ENCODE results near the gene FOXF1.

FOXF1 gene

DNA sequence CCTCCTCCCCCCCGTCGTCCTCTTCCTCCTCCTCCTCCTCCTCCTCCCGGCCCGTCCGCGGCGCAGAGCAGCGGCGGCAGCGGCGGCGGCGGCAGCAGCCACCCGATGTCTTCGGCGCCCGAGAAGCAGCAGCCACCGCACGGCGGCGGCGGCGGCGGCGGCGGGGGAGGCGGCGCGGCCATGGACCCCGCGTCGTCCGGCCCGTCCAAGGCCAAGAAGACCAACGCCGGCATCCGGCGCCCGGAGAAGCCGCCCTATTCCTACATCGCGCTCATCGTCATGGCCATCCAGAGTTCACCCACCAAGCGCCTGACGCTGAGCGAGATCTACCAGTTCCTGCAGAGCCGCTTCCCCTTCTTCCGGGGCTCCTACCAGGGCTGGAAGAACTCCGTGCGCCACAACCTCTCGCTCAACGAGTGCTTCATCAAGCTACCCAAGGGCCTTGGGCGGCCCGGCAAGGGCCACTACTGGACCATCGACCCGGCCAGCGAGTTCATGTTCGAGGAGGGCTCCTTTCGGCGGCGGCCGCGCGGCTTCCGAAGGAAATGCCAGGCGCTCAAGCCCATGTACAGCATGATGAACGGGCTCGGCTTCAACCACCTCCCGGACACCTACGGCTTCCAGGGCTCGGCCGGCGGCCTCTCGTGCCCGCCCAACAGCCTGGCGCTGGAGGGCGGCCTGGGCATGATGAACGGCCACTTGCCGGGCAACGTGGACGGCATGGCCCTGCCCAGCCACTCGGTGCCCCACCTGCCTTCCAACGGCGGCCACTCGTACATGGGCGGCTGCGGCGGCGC, at the start of gene FOXF1:
TSS of gene FOXF1 (plus strand) at position 63 of the 797 bp plus-strand sequence. CDS start at position 106, 43 bp downstream.
- no peak for DNase-seq

DNA sequence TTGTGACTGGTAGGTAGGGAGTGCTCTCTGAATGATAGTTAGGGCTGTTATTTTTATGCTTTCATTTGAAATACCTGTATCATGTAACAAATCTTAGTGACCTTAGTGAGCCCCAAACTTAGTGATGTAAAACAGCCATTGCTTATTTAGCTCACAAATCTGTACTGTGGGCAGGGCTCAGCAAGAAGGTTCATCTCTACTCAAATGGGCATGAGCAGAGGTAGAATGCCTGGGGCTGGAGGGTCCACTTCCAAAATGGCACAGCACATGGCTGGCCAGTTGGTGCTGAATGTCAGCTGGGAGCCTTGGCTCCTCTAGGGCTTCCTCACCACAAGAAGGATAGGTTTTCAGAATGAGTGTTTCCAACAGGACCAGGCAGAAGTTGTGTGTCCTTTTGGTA, 49.3 kb upstream of the FOXF1 start:
- no peak for DNase-seq

DNA sequence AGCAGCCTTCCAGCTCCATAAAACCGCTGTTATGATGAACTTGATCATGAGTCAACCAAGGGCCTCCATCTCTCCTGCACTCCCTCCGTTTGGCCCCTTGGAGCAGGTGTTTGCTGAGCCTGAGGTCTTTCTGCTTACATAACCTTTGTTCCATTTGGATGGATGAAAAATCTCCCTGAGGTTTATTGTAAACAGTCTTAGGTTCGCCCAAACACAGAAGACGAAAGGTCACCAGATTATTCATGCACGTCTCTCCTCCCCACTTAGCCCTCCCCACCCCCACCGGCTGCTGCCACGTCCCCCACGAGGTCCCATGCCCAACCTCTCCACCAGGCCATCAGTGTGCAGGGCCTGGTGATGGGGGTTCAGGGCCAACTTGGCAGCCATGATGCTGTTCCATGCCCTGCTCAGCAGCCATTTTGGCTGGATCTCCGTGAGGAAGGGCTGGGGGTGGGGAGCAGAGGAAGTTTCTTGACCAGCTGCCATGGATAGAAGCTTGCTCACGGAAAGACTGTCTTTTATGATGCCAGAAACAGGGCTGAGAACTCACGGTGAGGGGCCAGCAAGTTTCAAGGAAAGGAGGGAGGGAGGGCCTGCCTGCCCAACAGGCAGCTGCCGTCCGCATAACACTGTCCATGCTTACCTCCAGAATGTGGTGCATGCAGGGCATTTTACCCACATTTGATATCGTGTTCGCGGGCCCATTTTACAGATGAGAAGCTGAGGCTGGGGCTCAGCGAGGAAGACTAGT, 47.8 kb upstream of the FOXF1 start:
- no peak for DNase-seq

DNA sequence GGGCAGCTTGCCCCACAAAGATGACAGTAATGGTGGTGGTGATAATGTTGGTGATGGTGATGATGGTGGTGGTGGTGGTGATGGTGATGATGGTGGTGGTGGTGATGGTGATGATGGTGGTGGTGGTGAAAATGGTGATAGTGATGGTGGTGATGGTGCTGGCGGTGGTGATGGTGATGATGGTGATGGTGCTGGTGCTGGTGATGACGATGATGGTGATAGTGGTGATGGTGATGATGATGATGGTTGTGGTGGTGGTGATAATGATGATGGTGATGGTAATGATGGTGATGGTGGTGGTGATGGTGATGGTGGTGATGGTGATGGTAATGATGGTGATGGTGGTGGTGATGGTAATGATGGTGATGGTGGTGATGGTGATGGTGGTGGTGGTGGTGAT, 46.3 kb upstream of the FOXF1 start:
- DNase-seq = no peak

DNA sequence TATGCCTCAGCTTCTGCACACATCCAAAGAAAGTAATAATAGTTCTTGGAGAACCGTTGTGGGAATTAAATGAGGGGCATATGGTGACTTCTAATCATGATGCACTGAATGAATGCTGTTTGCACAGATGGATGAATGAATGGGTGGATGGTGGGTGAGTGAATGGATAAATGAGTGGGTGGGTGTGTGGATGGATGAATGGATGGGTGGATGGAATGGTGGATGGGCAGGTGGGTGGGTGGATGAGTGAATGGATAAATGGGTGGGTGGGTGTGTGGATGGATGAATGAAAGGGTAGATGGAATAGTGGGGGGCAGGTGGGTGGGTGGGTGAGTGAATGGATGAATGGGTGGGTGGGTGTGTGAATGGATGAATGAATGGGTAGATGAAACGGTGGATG, 44.9 kb upstream of the FOXF1 start:
- DNase-seq = no peak

DNA sequence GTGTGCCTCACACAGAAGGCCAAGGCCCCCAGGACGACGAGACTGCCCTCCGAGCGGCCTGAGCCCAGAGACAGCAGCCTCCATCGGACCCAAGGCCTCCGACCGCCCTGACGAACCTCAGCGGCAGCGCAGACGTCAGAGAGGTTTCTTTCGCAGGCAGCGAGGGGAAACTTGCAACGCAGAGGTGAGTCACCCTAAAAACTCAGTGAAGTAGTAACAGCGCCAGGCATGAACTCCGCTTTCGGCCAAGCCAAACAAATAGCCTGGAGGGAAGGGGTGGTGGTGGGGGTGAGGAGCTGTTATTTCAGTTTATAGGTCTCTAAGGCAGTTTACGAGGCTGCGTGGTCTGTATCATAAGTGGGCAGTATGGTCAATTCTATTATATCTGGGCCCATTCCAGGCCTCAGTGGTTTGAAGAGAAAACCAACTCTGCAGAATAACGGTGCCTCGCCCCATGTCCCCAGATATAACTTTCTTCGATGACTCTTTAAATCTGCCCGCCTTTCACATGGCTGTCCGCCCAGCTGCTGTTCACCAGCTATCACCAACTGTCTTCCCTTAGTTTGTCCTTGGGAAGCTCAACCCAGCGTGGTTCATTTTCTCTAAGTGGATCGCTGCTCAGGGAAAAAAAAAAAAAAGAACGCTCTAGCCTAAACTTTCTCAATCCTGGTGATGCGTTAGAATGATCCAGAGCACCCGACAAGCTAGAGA, 43.5 kb upstream of the FOXF1 start:
- DNase-seq = no peak

DNA sequence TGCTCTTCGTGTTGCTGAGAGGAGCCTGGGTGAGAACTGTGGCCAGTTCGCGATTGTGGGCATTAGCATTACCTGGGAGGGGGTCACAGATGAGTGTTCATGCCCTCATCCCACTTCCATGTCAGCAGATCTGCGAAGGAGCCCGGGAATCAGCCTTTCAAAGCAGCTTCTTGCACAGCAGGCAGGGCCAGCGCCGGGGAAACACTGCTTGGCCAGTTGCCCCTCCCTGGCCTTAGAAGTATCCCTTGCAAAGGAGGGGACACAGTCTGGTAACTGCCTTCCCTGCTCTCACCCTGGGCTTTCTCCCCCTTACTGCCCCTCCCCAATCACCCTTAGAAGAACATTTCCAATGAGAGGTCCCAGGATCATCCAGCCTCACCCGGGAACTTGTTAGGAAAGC, 42.8 kb upstream of the FOXF1 start:
- DNase-seq = no peak

DNA sequence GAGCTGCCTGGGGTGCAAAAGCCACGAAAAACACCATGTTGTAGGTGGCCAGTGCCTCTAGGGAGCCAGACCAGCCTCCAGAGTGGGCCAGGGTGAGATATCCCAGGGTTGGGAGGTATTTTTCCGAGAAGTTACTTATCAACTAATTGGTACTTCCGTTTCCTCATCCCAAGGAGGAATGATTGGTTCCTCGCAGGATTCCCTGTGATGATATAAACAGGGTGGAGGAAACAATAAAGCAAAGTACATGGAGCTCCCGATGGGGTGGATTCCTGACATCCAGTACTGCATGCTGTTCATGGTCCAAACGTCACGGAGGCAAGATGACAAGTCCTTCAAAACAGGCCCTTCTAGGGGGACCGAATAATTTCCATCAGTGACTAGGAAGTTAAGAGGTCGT, 39.4 kb upstream of the FOXF1 start:
- no peak for DNase-seq

DNA sequence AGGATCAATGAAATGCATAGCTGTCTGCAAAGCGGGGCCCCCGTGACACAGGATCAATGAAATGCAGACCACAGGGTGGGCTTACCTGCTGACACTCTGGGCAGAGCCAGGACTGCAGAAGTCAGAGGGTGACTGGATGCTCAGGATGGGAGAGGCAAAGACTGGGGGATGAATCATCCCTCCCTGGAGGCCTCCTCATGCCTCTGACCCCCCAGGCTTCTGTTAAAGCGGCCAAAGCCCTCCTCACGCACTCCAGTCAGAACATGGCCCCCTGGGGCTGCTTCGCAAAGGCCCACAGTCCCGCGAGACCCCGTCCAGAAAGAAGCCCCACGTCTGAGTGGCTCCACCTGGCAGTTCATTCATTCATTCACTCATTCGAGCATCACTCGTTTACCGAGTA, 38.4 kb upstream of the FOXF1 start:
- no peak for DNase-seq

DNA sequence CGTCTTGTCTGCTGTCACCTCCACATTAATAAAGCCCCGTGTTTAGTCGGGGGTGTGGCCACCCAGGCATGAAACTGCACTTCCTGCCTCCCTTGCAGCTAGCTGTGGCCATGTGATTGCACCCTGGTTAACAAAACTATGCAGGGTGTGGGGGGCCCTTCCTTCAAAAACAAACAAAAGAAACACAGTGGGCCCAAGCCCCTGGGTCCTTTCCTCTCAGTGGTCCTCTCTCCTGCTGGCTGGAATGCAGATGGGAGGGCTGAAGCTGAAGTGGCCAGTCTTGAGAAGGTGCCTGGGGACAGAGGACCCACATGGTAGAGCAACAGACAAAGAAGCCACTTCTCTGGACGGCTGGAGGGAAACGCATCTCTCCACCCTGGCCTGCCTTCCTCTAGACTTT, 38.0 kb upstream of the FOXF1 start:
- DNase-seq = no peak

DNA sequence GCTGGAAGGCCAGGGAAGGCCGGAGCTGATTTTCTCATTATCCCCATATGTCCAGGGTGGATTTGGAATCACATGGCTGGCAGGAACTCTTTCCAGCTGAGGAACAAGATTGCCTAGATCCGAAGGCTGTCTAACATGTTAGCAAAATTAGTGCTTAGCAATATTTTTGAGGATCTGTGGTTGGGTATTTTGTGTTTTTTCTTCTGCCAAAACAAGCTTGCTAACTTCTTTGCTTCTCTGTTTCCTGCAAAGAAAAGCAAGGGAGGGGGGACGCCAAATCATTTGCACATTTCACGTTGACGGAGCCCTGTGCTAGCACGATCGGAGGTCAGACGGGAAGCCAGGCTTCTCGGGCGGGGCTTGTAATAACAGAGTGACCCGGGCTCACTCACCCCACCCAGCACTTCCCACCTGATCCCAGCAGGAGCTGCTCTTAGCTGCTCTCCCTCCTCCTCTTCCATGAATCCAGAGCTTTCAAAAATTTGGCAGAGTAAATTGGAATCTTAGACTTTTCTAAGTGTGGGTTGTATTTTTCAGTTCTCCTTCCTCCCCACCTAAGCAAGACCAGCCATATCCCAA, 33.3 kb upstream of the FOXF1 start:
- no peak for DNase-seq

DNA sequence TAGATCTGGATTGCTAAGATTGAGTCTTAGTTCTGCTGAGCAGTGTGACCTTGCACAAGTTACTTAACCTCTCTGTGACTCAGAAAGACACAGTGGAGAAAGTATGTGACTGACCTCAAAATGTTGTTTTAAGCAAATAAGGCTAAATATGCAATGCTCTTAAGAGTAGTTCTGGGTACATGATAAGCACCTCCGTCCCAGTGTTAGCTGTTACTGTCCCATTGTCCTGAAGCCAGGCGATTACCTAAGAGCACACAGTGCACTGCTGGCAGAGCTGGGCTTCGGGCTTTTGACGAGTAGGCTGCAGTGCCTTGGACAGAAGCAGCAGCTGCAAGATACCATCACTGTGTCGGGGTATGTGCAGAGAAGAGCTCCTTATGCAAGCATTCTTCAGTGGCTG, 32.7 kb upstream of the FOXF1 start:
- no peak for DNase-seq

DNA sequence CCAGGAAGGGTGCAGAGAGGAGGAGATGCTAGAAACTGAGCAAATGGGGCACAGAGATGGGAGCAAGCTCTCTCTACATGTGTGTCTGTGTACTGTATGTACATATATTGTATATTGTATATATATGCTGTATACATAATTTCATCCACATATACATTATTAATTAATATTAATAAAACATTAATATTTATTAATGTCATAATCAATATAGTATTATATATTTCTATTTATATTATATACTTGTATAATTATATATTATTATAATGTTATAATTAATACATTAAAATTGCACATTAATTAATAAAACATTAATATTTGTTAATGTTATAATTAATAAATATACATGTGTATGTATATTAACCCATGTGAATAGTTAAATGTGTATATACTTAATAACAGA, 31.5 kb upstream of the FOXF1 start:
- DNase-seq = no peak

DNA sequence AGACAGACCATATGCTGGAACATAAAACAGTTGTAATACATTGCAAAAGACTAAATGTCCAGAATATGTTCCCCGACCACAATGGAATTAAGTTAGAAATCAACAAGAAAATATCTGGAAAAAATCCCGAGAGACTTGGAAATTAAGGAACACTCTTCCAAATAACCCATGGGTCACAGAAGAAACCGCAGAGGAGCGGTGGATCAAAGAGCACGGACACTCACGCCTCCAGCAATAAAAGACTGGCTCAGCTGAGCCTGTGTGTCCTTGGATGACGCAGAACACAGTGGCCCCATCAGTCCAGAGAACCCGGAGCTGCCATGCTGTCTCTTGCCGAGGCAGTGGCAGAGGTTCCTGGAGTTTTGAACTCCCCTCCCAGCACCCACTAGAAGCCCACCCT, 30.9 kb upstream of the FOXF1 start:
- DNase-seq = no peak

DNA sequence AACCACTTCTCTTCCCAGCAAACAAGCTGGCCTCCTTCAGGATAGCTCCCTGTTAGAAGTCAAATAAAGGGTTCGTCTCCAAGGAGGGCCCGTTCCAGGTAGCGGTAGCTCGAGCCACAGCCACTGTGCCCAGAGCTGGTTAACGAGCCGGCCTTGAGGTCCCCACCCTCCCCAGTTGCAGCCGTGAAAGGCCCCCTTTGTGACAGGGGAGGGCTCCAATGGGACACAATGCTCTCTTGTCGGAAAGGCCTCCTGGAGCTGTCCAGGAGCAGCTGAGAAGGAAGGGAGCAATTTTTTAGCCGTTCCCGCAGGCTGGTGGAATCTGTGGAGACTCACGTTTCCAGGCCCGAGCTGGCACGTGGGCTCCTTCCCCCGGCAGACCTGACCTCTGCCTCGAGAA, 29.9 kb upstream of the FOXF1 start:
- no peak for DNase-seq

DNA sequence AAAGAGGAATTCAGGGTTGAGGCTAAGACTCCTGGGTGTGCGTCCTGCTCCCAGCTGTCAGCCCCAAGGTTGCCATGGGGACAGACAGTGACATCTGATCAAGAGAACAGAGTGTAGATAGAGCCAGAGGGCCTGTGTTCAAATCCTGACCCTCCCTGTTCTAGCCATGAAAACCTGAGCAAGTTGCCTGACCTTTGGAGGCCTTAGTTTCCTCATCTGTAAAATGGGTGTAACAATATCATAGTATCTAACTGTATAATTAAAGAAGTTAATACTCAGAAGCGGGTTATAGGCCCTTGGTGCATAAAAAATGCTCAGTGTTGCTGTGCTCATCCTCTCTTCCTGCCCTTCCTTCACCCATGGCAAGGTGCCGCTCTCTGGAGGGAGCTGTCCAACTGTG, 28.7 kb upstream of the FOXF1 start:
- DNase-seq = no peak

DNA sequence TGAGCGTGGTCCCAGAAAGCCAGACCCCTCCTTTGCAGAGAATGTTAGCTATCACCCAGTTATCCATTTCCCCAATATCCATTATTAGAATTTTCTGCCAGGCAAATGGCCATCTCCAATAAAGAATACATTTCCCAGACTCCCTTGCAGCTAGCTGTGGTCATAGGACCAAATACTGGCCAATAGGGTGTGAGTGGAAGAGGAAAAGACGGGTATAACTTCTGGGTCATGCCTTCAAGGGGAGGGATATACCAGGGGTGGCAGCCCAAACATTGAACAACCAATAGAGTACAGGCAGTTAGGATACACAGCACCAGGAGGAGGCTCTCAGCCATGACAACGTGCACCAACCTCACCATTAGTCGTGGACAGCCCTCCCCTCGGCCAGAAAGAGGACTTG, 26.1 kb upstream of the FOXF1 start:
- no peak for DNase-seq

DNA sequence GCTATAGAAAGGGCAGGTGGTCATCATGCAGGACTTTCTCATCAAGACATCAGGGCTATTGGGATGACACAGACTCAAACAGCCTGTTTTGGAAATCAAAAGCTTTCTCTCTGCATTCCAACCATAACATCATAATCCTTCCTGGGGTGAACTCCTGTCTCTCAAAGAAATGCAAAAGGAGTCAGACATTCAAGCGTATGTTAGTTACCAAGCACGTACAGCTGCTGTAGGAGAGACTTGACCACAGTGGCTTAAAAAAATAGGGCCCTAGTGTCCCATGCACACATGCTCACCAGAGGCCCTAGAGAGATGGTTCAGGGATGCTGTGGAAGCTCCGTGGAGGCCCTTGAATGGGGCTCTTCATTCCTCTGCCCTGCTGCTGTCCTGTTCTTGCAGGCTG, 24.6 kb upstream of the FOXF1 start:
- DNase-seq = no peak

DNA sequence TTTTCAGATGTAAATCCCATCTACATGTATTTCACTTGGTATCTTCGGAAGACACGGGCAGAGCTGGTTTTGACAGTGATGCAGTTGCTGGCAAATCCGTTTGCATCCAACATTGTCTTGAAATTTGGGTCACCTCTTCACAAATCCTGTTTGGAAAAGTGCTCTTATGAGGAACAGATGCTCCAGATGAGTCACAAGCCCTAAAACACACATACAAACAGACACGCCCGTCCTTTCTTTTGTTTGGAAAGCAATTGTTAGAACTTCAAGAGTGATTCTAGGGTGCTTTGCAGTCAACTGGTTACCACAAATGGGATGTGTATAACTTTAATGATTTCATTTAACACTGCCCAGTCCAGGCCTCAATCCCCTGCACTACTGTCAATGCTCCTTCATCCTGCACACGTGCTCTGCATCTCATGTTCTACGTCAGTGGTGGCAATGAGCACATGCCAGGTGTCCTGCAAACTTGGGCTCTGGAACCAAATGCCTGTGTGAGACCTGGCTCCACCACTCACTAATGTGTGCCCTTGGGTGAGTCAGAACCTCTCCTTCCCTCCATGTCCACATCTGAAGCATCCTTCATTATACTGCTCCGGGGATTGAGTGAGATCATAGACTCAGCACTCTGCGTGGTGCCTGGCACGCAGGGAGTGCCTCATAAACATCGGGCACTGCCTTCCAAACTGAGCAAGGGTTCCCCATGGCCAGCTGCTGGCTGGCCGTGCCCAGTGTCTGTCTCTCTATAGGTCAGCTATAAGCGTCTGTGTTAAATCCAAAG, 19.3 kb upstream of the FOXF1 start:
- no peak for DNase-seq

DNA sequence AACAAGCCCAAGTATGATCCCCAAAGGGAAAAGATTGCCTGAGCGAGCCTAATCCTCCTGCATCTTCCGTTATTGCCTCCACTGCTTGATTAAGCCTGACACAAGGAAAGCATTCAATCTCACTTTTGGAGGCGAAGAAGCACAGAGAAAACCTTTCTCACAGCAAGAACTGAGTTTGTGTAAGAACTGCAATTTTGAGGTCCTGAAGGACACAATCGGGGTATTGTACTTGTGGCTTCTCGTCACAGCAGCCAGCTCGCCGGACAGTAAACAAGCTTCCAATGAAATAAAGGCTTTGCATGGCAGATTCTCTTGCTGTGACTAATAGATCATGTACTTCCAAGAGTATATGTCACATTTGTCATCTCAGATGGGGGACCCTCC, 18.7 kb upstream of the FOXF1 start:
- DNase-seq = no peak

DNA sequence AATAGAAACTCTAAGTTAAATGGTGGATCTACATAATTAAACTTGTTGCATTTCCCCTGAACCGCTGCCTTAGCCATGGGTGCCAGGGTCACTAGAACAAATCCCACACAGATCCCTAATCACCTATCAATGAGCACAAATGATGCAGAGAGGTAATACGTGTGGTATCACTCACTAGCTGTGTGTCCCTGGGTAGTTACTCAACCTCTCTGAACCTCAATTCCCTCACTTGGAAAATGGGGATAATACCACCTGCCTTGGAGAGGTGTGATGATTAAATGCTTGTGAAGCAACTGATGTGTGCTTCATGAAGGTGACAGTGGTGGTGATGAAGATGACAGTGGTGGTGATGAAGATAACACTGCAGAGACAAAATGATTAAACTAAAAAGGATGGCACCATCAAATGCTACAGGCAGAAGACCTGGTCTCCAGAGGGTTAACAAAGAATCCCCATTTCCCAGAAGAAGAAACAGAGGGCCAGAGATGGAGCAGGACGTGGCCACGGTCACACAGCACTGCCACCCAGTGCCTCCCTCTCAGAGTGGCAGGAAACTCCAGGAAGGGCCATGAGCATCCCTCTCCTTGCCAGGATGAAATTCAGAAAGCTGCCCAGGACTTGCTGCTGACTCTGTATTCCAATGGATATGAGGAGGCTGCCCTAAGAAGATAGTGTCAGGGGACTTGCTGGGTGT, 17.9 kb upstream of the FOXF1 start:
- DNase-seq = no peak

DNA sequence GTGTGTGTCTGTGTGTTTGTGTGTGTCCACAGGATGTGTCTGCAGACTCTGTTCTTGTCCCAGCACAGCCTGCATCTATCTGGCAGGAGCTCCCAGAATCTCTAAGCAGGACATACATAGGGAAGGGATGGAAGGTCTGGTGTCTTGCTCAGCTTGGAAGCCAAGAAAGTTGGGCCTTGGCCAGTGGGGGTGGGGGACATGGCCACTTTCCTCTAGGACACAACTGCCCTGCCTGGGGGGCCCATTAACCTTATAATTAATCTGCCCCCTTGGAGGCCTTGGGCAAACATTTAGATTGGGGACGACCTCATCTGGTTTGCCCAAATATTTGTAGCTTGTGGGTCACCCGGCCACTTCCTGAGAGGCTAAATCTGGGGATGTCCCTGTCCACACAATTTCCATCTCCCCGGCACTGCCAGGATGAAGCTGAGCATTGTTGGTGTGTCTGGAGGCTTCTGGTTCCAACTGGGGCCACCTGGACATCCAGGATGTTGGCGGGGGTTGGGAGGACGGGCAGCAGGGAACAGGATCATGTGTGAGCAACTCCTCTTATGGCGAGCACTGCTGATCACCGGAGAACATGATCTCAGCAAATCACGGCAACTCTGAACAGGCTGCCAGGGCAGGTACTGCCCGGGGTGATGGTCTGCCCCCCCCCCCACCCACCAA, 17.2 kb upstream of the FOXF1 start:
- no peak for DNase-seq
